Esophagus squamous epithelium (tissue), 5 donors: ENCODE data around the gene TULP4. TPM values are rescaled to one million over a fixed set of nuclear protein-coding genes. Genes with fewer than 3 reads are reported as not detected.

Experiments
- DNase-seq: peaks from one replicate; lab custom pipeline; 2025; lab: John Stamatoyannopoulos, UW
- H3K27ac ChIP-seq, 4 donors: fragments of 200-600 bp; sonication (generic); one replicate each; pipeline ENCODE4 v1.5.1; 2016 to 2019; ENCODE audit warnings: mild to moderate bottlenecking in 1 of 4
- H3K27me3 ChIP-seq, 4 donors: fragments of 200-600 bp; sonication (generic); 1 replicate in 3 of 4; 2 replicates in 1 of 4; pipeline versions ENCODE4 v1.5.1 to v1.6.0; 2017 to 2021; ENCODE audit warnings: antibody characterized with exemption in 1 of 4
- H3K36me3 ChIP-seq, 3 donors: fragments of 200-600 bp; sonication (generic); one replicate each; pipeline ENCODE4 v1.5.1; 2016 to 2019
- H3K4me1 ChIP-seq, 3 donors: fragments of 200-600 bp; sonication (generic); one replicate each; pipeline ENCODE4 v1.5.1; 2017 to 2019
- H3K4me3 ChIP-seq, 4 donors: fragments of 200-600 bp; sonication (generic); 1 replicate in 3 of 4; 2 replicates in 1 of 4; pipeline ENCODE4 v1.5.1; 2016 to 2019; ENCODE audit warnings: mild to moderate bottlenecking in 2 of 4, moderate library complexity in 1 of 4
- H3K9me3 ChIP-seq, 3 donors: fragments of 200-600 bp; sonication (generic); one replicate each; pipeline ENCODE4 v1.5.1; 2016 to 2019
- CTCF ChIP-seq, 6 experiments: fragments of 450-650 bp in 4 of 6; fragments of 200-600 bp in 2 of 6; sonication (generic) in 2 of 6; IDR thresholded peaks; one replicate each; pipeline ENCODE4 v1.5.1; 2016 to 2019; ENCODE audit warnings: antibody characterized with exemption in 6 of 6, mild to moderate bottlenecking in 4 of 6, moderate library complexity in 4 of 6
- POLR2A ChIP-seq, 4 donors: fragments of 450-650 bp; IDR thresholded peaks; one replicate each; pipeline ENCODE4 v1.6.1; 2017; ENCODE audit warnings: antibody characterized with exemption in 4 of 4, mild to moderate bottlenecking in 4 of 4, moderate library complexity in 3 of 4
- WGBS, 2 donors: methylation state at CpG; one replicate each; pipeline ENCODE4 v1.1.5; 2018; 5-methylcytosine and 5-hydroxymethylcytosine counted together
- intact Hi-C: fragments of 100-400 bp; cut with DNase I; formaldehyde crosslinking; loops from one replicate; pipeline ENCODE4 v1.15.0; 2022
- total RNA-seq, 4 donors: library from RNA; depleted of rRNA; stranded (reverse); fragments of >200 nt; gene quantifications; one replicate each; pipeline ENCODE4 v1.1.0, GENCODE V29; 2016
- donor health status: DM: yes; HTN: yes; CAD: no.

Gene TULP4
- total RNA-seq, 4 donors from 2014 or later, result 50.9 to 104 (median 59.2) TPM

GRCh38 chr6:158322400-158322723 lies 10.1 kb downstream of the TULP4 start:
- Histone ChIP-seq H3K4me3 (no peak overlapping the region), H3K9me3 (no peaks in the 10 kb centered on the region), H3K27ac (no peak overlapping the region), H3K4me1 (peaks cover 5 to 34% (median 19%) of the 10 kb centered on the region in 3 donors), H3K27me3 (no peaks in the 10 kb centered on the region), H3K36me3 (no peaks in the 10 kb centered on the region)
- DNase-seq, result no peak
- TF ChIP-seq CTCF (IDR thresholded peaks at IDR 0.05), result no peak
- TF ChIP-seq POLR2A (IDR thresholded peaks at IDR 0.05), result no peak
- intact Hi-C loops, result no loop called here

- Histone ChIP-seq H3K36me3 (no peaks in the 10 kb centered on the region), H3K4me3 (no peak overlapping the region), H3K27me3 (no peaks in the 10 kb centered on the region), H3K4me1 (peaks cover 5 to 34% (median 19%) of the 10 kb centered on the region in 3 donors), H3K9me3 (no peaks in the 10 kb centered on the region), H3K27ac (peak overlapping the region in 3 of 4 donors; percentile 17 to 44 (median 34))
- 58 to 60% methylated on average over 11 of the region's 11 CpGs for WGBS, 2 donors
- intact Hi-C loops, result no loop called here
- DNase-seq, result no peak
- no peak for TF ChIP-seq CTCF (IDR thresholded peaks at IDR 0.05)
- no peak for TF ChIP-seq POLR2A (IDR thresholded peaks at IDR 0.05)
Measured at GRCh38 chr6:158322724-158323560, 10.7 kb downstream of the TULP4 start.

GRCh38 chr6:158323561-158323958 lies 11.3 kb downstream of the TULP4 start:
- intact Hi-C loops, result no loop called here
- H3K4me3 ChIP-seq, result no peak overlapping the region
- peaks cover 5 to 34% (median 19%) of the 10 kb centered on the region in 3 donors for H3K4me1 ChIP-seq
- peak overlapping the region in 1 of 4 donors; percentile 17 for H3K27ac ChIP-seq
- no peaks in the 10 kb centered on the region for H3K9me3 ChIP-seq
- no peak for DNase-seq
- 55 to 83% methylated on average over 1 to 2 of the region's 2 CpGs for WGBS, 2 donors
- TF ChIP-seq CTCF (IDR thresholded peaks at IDR 0.05) (no peak), POLR2A (IDR thresholded peaks at IDR 0.05) (no peak)
- H3K36me3 ChIP-seq, result no peaks in the 10 kb centered on the region
- no peaks in the 10 kb centered on the region for H3K27me3 ChIP-seq

- Histone ChIP-seq H3K4me3 (no peak overlapping the region), H3K27me3 (no peaks in the 10 kb centered on the region), H3K36me3 (no peaks in the 10 kb centered on the region), H3K27ac (no peak overlapping the region), H3K9me3 (no peaks in the 10 kb centered on the region), H3K4me1 (peaks cover 5 to 34% (median 19%) of the 10 kb centered on the region in 3 donors)
- intact Hi-C loops, result no loop called here
- TF ChIP-seq CTCF (IDR thresholded peaks at IDR 0.05) (no peak), POLR2A (IDR thresholded peaks at IDR 0.05) (no peak)
- DNase-seq, result no peak
- WGBS, 2 donors, result 80 to 82% methylated on average over 5 of the region's 5 CpGs
Measured at GRCh38 chr6:158324136-158324535, 11.9 kb downstream of the TULP4 start.

- WGBS, 2 donors, result 78 to 89% methylated on average over 1 of the region's 1 CpG
- no peaks in the 10 kb centered on the region for H3K9me3 ChIP-seq
- H3K27ac ChIP-seq, result no peak overlapping the region
- TF ChIP-seq CTCF (IDR thresholded peaks at IDR 0.05), result no peak
- TF ChIP-seq POLR2A (IDR thresholded peaks at IDR 0.05), result no peak
- H3K27me3 ChIP-seq, result no peaks in the 10 kb centered on the region
- DNase-seq, result no peak
- no peaks in the 10 kb centered on the region for H3K36me3 ChIP-seq
- H3K4me1 ChIP-seq, result peaks cover 5 to 21% (median 14%) of the 10 kb centered on the region in 3 donors
- intact Hi-C loops, result no loop called here
- no peak overlapping the region for H3K4me3 ChIP-seq
Measured at GRCh38 chr6:158327211-158327610, 14.9 kb downstream of the TULP4 start.
